Stimulated activated CD8-positive, alpha-beta memory T cell treated with anti-CD3 and anti-CD28 coated beads, Interleukin-12 subunit alpha, Interleukin-12 subunit beta, amount 100 ng/mL, for 24 hours (primary cell): ENCODE results near the gene SHROOM3.
"Not testable (repeated sequence)": the region's sequence is repeated elsewhere in the genome, so short reads cannot be mapped to it uniquely, and the experiment has no call there.

Source experiments
- DNase-seq: peaks from one replicate; pipeline ENCODE4 v3.0.0-alpha.2; 2020; ENCODE audit errors: extremely low read depth

SHROOM3 gene

DNA sequence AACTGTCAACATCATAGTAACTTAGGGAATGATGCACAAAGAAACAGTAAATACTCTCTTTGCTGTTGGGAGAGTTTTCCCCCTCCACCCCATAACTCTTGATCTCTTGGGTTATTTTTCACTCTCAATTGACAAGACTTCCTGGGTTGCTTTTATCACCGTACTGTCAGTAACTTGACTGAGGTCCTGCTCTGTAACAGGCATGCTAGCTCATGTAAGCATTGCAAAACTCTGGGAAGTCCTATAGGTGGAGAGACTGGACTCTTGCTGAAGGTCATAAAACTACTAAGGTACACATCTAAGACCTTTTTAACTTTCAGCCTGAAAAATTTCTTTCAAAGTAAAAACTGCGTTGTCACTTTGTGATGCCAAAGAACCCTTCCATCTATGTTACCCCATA lies 10.9 kb downstream of the SHROOM3 start:
- DNase-seq = no peak

- no peak for DNase-seq
These were observed 12.4 kb downstream of the SHROOM3 start for GRCh38 chr4:76447393-76447851.

DNA sequence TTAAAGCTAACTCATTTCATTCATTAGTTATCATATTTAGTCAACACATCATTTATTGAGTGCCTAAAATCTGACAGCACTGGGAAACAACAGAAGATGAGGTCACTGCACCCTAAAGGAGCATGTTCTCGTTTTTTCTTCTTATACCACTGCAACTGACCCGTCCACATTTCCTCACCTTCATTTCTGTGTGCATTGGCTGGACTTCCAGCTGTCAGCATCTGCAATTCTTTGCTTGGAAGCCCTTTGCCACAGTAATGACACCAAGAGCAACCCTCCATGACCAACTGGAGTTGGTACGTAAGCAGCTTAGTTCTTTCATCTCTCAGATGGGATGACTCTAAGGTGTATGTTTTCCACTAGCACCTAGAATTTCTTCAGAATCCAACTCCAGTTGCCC lies 13.2 kb downstream of the SHROOM3 start:
- DNase-seq = no peak

- DNase-seq = no peak
These were observed 14.3 kb downstream of the SHROOM3 start for GRCh38 chr4:76449362-76449767.

DNA sequence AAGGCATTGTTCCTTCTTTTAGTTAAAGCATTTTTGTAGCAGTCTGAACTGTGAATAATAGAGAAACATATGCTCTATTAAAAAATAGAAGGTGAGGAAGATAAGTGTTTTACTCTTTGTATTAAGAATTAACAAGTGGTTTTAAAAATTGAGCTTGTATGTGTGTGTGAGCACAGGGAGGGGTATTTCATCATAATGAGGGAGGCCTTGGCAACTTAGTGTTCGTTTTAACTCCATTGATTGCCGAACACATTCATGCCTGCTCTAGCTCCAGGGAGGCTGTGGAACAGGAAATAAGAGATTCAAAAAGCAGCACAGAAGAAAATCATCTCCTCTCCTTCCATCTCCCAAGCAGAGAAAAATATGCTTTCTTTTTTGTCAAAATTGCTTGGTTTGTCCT lies 14.8 kb downstream of the SHROOM3 start:
- no peak for DNase-seq

- no peak for DNase-seq
These were observed 18.2 kb downstream of the SHROOM3 start for GRCh38 chr4:76453232-76453631.

DNA sequence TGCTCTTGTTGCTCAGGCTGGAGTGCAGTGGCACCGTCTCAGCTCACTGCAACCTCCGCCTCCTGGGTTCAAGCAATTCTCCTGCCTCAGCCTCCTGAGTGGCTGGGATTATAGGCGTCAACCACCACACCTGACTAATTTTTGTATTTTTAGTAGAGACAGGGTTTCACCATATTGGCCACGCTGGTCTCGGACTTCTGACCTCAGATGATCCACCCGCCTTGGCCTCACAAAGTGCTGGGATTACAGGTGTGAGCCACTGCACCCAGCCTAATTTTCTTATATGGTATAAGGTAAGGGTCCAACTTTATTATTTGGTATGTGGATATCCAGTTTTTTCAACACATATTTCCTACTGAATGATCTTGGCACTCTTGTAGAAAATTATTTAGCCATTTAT lies 19.0 kb downstream of the SHROOM3 start:
- not testable (repeated sequence) for DNase-seq

GRCh38 chr4:76457885-76458284 lies 22.9 kb downstream of the SHROOM3 start:
- no peak for DNase-seq

- DNase-seq = no peak
These were observed 23.3 kb downstream of the SHROOM3 start for GRCh38 chr4:76458297-76458696.

DNA sequence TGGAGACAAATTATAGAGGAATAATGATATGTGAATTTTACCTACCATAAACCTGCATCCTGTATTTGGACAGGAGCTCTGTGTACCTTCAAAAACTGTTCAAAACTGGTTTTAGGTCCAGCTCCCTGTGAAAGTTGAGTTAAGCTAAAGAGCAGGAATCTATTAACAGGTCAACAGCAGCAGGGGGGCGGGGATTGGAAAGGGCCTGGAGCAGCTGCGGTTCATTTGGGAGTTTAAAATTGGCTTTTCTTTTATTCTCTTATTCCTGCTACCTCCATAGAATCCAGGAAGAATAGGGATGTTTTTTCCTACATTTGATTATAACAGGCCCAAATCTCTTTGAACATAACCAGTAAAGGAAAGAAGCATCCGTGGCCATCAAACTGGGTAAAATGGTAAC lies 23.8 kb downstream of the SHROOM3 start:
- DNase-seq = no peak

- no peak for DNase-seq
These were observed 24.3 kb downstream of the SHROOM3 start for GRCh38 chr4:76459291-76459723.

DNA sequence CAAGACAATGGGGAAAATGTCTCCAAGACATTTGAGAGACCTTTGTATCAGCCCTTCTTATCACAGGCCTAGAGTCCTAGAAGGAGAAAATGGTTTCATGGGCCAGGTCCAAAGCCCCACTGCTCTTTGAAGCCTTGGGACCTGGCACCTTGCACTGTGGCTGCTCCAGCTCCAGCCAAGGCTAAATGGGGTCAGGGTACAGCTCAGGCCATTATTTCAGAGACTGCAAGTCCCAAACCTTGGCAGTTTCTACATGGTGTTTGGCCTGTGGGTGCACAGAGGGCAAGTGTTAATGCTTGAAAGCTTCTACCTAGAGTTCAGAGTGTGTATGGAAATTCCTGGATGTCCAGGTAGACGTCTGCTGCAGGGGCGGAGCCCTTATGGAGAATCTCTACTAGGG lies 28.5 kb downstream of the SHROOM3 start:
- DNase-seq = no peak

- DNase-seq = no peak
These were observed 35.0 kb downstream of the SHROOM3 start for GRCh38 chr4:76470064-76470463.

DNA sequence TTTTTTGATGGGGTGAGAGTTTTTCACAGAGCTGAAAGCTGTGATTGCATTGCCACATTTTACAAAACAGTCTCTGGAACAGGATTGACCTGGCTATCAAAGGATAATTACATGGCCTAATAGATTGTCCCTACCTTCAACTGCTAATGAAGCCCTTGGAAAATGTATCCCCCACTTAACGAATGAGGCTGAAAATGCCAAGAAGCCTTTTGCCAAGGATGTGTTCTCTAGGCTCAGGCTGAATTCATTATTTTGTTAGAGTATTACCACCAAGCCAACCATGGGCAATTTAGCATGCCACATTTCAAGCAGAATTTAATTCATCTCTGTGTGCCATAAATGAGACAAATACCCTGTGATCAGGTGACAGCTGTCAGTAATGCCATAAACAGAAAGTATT lies 35.5 kb downstream of the SHROOM3 start:
- no peak for DNase-seq

GRCh38 chr4:76476571-76476970 lies 41.5 kb downstream of the SHROOM3 start:
- no peak for DNase-seq

DNA sequence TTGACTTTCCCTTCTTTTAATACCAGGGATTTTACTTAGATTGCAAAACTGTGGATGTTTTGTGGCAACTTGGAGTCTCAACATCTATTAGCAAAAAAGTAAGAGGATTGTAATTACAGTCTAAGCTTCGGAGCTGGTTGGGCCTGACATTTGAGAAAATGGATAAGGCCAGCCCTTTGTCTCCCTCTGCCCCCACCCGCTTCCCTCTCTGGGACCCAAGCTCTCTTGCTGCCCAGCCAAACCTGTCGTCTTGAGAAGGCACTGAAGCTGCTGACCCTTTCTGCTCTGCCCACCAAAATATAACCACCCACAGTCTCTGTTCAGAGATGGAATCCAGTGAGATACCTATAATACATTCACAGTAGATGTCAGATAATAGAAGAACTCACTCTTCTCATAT lies 49.6 kb downstream of the SHROOM3 start:
- no peak for DNase-seq

- no peak for DNase-seq
These were observed 50.4 kb downstream of the SHROOM3 start for GRCh38 chr4:76485450-76485849.

- DNase-seq = no peak
These were observed 51.7 kb downstream of the SHROOM3 start for GRCh38 chr4:76486588-76487276.

DNA sequence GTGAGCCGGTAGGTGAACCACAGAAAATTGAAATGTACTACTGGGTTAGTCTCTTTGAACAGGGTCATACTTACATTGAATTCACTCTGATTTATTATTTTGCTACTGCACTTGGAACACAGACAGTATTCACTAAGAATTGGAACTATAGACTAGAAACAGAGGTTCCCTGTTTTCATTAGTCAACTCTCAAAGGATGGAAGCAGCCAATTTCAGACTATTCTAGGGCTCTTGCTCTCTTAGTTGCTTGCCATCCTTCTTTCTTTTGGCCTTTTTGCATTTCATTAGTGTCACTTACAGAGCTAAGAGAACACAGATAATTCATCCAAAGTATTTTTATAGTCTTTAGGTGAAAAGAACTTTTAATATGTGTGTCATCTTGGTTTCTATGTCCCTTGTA lies 52.6 kb downstream of the SHROOM3 start:
- DNase-seq = no peak

GRCh38 chr4:76488455-76488854 lies 53.4 kb downstream of the SHROOM3 start:
- no peak for DNase-seq

GRCh38 chr4:76488888-76489685 lies 54.1 kb downstream of the SHROOM3 start:
- no peak for DNase-seq

- no peak for DNase-seq
These were observed 54.7 kb downstream of the SHROOM3 start for GRCh38 chr4:76489686-76490161.

DNA sequence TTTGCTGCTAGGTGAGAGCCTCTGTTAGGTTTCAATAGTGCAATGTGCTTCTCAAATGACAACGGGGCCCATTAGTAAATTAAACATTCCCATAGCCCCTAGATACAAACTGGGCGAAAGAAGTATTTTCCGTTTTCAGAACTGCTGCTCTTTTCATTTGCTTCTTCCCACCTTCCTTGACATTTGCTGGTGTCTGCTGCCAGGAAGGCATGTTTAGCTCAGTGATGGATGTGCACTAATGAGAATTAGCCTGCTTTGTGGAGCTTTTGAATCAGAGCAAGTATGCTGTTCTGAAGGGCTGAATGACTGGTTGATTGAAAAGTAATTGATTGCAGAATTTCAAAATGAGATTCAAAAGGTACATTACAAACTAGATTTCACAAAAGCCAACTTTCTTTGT lies 57.0 kb downstream of the SHROOM3 start:
- DNase-seq = no peak
